NT2/D1 (cell line): ENCODE results near the gene SFXN4.

Source experiments
- SUZ12 ChIP-seq: IDR thresholded peaks from 2 replicates; pipeline ENCODE4 v1.6.1; 2011; ENCODE audit not compliant: insufficient read length, insufficient read depth; ENCODE audit errors: extremely low read depth
- YY1 ChIP-seq: IDR thresholded peaks from 2 replicates; pipeline ENCODE4 v1.6.1; 2011; ENCODE audit not compliant: insufficient read length, insufficient read depth
- ZNF274 ChIP-seq: IDR thresholded peaks from 2 replicates; pipeline ENCODE4 v1.6.1; 2011; ENCODE audit warnings: mild to moderate bottlenecking, low read depth, low read length

- TF ChIP-seq YY1 (no peak), ZNF274 (no peak), SUZ12 (no peak)
Observed at GRCh38 chr10:119207713-119208552, 42.4 kb upstream of the SFXN4 start.
